Suprapubic skin (tissue), 4 donors: ENCODE results near the gene CCDC175. TPM values are rescaled to one million over a fixed set of nuclear protein-coding genes. Genes with fewer than 3 reads are reported as not detected.

Experiments used
- DNase-seq, 2 donors: peaks; one replicate each; pipeline ENCODE4 v3.0.0-alpha.2; 2019; ENCODE audit warnings: low spot score in 2 of 2
- H3K27ac ChIP-seq: fragments of 200-600 bp; sonication (generic); one replicate; pipeline ENCODE4 v1.5.1; 2019
- H3K27me3 ChIP-seq: fragments of 200-600 bp; sonication (generic); one replicate; pipeline ENCODE4 v1.5.1; 2019
- H3K36me3 ChIP-seq: fragments of 200-600 bp; sonication (generic); one replicate; pipeline ENCODE4 v1.5.1; 2019
- H3K4me1 ChIP-seq: fragments of 200-600 bp; sonication (generic); one replicate; pipeline ENCODE4 v1.5.1; 2019
- H3K4me3 ChIP-seq: fragments of 200-600 bp; sonication (generic); one replicate; pipeline ENCODE4 v1.5.1; 2019; ENCODE audit warnings: mild to moderate bottlenecking
- H3K9me3 ChIP-seq: fragments of 200-600 bp; sonication (generic); one replicate; pipeline ENCODE4 v1.5.1; 2019
- EP300 ChIP-seq: sonication (generic); formaldehyde crosslinking; IDR thresholded peaks from one replicate; pipeline ENCODE4 v1.6.1; 2017; ENCODE audit warnings: antibody characterized with exemption
- POLR2A ChIP-seq, 2 donors: fragments of 450-650 bp; IDR thresholded peaks; one replicate each; pipeline ENCODE4 v1.6.1; 2017; ENCODE audit warnings: antibody characterized with exemption in 2 of 2, mild to moderate bottlenecking in 2 of 2, moderate library complexity in 2 of 2
- POLR2AphosphoS5 ChIP-seq, 3 donors: sonication (generic); formaldehyde crosslinking; IDR thresholded peaks; one replicate each; pipeline ENCODE4 v1.6.1; 2017; ENCODE audit warnings: antibody characterized with exemption in 3 of 3
- WGBS: methylation state at CpG from one replicate; pipeline ENCODE4 v1.1.5; 2018; 5-methylcytosine and 5-hydroxymethylcytosine counted together
- total RNA-seq, 4 donors: library from RNA; depleted of rRNA; stranded (reverse); fragments of >200 nt; gene quantifications; one replicate each; pipeline ENCODE4 v1.1.0, GENCODE V29; 2016
- TF ChIP-seq, protein P1 (sequence below), 2 donors: fragments of 200-600 bp in 1 of 2; fragments of 450-650 bp in 1 of 2; sonication (generic) in 1 of 2; IDR thresholded peaks; one replicate each; pipeline ENCODE4 v1.5.1; 2016 to 2019; ENCODE audit warnings: antibody characterized with exemption in 2 of 2, mild to moderate bottlenecking in 1 of 2, moderate library complexity in 1 of 2

The CCDC175 gene
- total RNA-seq, 4 donors from 2014 or later = not detected

DNA sequence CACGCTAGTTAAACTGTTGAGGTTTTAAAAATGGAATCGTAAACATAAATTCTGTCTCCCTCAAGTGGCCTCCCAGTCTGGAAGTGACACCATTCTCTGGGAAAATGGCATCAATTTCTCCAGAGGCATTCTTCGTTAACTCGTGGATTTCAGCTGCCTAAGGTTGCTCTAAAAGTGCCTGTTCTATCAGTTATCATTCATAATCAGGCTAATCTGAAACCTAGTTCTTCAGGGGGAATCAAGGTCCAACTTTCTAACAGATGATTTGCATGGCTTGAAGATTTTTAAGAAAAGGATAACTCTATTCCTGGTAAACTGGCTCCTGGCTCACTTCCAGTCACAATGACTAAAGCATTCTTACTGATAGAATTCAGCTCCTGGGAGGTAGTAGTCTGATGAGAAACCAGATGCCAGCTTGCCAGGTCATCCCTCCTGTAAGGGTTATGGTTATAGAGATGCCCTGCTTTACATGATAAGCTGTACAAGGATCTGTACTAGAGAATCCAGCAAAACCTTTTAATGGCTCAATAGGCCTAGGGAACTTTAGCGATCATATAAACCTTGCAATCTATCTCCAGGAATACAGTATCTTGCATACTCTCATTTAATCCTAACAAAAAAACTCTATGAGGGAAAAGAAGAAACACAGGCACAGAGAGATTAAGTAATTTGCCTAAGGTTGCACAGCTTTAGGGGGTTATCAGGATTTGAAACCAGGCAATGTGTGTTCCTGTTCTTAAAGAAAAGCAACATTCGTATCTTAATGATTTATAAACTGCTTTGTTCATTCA lies 93.9 kb downstream of the CCDC175 start:
- WGBS = 42% methylated on average over 6 of the region's 6 CpGs
- no peak for DNase-seq

DNA sequence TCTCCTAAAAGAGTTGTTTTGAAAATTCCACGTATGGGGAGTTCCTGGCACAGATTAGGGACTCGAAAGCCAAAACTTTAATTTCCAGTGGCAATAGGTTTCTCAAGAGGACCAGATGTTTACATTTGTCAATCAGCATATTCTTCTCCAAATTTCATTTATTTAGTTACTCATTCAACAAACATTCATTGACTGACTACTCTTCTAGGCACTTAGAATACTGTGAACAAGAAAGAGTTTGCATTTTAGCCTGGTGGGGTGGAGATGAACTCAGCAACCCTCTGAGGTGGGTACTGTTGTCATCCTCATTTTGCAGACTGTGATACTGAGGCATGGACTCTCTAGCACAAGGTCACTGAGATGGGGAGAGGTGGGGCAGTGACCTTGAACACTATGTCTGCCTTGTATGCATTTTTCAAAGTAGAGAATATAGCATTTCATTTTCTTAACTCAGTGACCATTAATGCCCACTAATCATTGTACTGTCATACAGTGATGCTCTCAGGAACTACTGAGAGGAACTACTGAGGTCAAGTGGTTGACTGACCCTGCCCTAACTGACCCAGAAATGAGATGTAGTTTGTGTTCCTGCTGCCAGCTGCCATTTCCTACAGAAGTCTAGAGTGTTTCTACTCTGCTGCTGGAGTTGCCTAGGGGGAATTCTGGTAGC lies 94.6 kb downstream of the CCDC175 start:
- Histone ChIP-seq H3K27ac (peak overlapping the region; percentile 52), H3K27me3 (no peaks in the 10 kb centered on the region), H3K4me3 (peak overlapping the region; percentile 85), H3K4me1 (peaks cover 43% of the 10 kb centered on the region), H3K9me3 (no peaks in the 10 kb centered on the region), H3K36me3 (no peaks in the 10 kb centered on the region)
- no peak for DNase-seq
- 37% methylated on average over 2 of the region's 2 CpGs for WGBS
- TF ChIP-seq EP300 (no peak), POLR2A (IDR thresholded peaks at IDR 0.05) (no peak), POLR2AphosphoS5 (IDR thresholded peaks at IDR 0.05) (no peak)
- TF ChIP-seq, protein P1, sequence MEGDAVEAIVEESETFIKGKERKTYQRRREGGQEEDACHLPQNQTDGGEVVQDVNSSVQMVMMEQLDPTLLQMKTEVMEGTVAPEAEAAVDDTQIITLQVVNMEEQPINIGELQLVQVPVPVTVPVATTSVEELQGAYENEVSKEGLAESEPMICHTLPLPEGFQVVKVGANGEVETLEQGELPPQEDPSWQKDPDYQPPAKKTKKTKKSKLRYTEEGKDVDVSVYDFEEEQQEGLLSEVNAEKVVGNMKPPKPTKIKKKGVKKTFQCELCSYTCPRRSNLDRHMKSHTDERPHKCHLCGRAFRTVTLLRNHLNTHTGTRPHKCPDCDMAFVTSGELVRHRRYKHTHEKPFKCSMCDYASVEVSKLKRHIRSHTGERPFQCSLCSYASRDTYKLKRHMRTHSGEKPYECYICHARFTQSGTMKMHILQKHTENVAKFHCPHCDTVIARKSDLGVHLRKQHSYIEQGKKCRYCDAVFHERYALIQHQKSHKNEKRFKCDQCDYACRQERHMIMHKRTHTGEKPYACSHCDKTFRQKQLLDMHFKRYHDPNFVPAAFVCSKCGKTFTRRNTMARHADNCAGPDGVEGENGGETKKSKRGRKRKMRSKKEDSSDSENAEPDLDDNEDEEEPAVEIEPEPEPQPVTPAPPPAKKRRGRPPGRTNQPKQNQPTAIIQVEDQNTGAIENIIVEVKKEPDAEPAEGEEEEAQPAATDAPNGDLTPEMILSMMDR (IDR thresholded peaks at IDR 0.05) = no peak

More for the DNA sequence above, 93.9 kb downstream of the CCDC175 start:
- Histone ChIP-seq H3K9me3 (no peaks in the 10 kb centered on the region), H3K27me3 (no peaks in the 10 kb centered on the region), H3K4me3 (peak overlapping the region; percentile 85), H3K27ac (peak overlapping the region; percentile 94), H3K4me1 (peaks cover 43% of the 10 kb centered on the region), H3K36me3 (peaks cover 2% of the 10 kb centered on the region)
- TF ChIP-seq, protein P1 (IDR thresholded peaks at IDR 0.05) = no peak
- TF ChIP-seq EP300 (no peak), POLR2AphosphoS5 (IDR thresholded peaks at IDR 0.05) (no peak), POLR2A (IDR thresholded peaks at IDR 0.05) (no peak)

DNA sequence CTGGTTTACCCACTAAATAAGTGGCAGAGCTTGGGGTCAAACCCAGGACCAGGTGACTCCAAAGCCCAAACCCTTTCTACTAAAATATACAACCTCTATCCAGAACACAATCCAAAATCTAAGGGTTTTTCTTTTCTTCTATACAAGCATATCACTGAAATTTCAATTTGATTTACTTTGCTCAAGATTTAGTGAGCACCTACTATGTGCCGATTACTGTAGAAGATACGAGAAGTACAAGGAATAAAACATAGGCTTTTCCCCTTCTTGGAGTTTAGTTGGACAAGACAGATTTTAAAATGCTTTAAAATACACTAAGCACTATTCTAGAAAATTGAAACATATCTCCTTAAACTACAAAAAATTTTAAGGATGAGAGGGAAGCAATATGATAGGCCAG lies 95.2 kb downstream of the CCDC175 start:
- no peak overlapping the region for H3K27ac ChIP-seq
- no peak overlapping the region for H3K4me3 ChIP-seq
- H3K36me3 ChIP-seq = peaks cover under 1% of the 10 kb centered on the region
- no peaks in the 10 kb centered on the region for H3K9me3 ChIP-seq
- peaks cover 41% of the 10 kb centered on the region for H3K4me1 ChIP-seq
- DNase-seq = no peak
- no peak for TF ChIP-seq EP300
- TF ChIP-seq, protein P1 (IDR thresholded peaks at IDR 0.05) = no peak
- TF ChIP-seq POLR2A (IDR thresholded peaks at IDR 0.05) = no peak
- TF ChIP-seq POLR2AphosphoS5 (IDR thresholded peaks at IDR 0.05) = no peak
- H3K27me3 ChIP-seq = no peaks in the 10 kb centered on the region
- WGBS = 90% methylated on average over 2 of the region's 2 CpGs

DNA sequence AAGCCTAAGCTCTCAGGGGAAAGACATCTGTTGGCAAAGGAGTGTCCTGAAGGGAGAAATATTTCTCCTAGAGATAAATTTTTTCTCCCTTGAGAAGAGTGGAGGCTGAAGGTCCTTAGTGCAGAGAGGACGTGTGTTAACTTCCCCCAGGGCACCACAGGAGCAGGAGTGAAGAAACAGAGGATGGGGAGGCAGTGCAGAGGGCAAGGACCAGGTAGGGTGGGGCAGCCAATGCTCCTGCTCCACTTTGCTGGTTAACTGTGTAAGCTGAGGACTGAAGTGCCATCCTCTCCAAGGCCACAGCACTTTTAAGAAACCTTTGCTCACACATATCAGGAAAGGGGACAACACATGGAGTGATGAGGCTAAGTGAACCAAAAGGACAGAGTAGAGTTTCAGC lies 96.4 kb downstream of the CCDC175 start:
- no peak overlapping the region for H3K4me3 ChIP-seq
- TF ChIP-seq EP300 = no peak
- DNase-seq = no peak
- WGBS = 15% methylated on average over 1 of the region's 1 CpG
- no peaks in the 10 kb centered on the region for H3K27me3 ChIP-seq
- no peak overlapping the region for H3K27ac ChIP-seq
- H3K4me1 ChIP-seq = peaks cover 29% of the 10 kb centered on the region
- no peaks in the 10 kb centered on the region for H3K9me3 ChIP-seq
- H3K36me3 ChIP-seq = peaks cover 11% of the 10 kb centered on the region

DNA sequence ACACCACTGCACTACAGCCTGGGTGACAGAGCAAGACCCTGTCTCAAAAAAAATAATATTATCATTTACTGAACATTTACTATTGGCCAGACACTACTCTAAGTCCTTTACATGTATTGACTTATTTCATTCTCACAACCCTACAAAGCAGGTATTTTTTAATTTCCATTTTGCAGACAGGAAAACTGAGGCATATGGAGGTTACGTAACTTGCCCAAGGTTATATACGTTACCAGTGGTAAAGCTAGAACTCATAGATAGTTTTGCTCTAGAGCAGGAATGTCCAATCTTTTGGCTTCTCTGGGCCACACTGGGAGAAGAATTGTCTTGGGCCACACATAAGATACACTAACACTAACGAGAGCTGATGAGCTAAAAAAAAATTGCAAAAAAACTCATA lies 98.1 kb downstream of the CCDC175 start:
- H3K4me3 ChIP-seq = no peak overlapping the region
- no peaks in the 10 kb centered on the region for H3K27me3 ChIP-seq
- no peaks in the 10 kb centered on the region for H3K9me3 ChIP-seq
- TF ChIP-seq EP300 (no peak), POLR2A (IDR thresholded peaks at IDR 0.05) (no peak), POLR2AphosphoS5 (IDR thresholded peaks at IDR 0.05) (no peak)
- TF ChIP-seq, protein P1 (IDR thresholded peaks at IDR 0.05) = no peak
- no peak overlapping the region for H3K27ac ChIP-seq
- no peak for DNase-seq
- WGBS = 95% methylated on average over 3 of the region's 3 CpGs
- H3K36me3 ChIP-seq = peaks cover 23% of the 10 kb centered on the region
- peaks cover 25% of the 10 kb centered on the region for H3K4me1 ChIP-seq
